HFFc6 (cell line): ENCODE results near the gene PHACTR1. TPM values are rescaled to one million over a fixed set of nuclear protein-coding genes. Genes with fewer than 3 reads are reported as not detected.

Experiments
- DNase-seq: peaks from one replicate; pipeline ENCODE4 v3.0.0-alpha.2; 2018
- H3K27ac Mint-ChIP-seq: 2 replicates; pipeline ENCODE4 v1.8.0; 2020; ENCODE audit warnings: mild to moderate bottlenecking, mixed read lengths
- H3K27me3 Mint-ChIP-seq: 2 replicates; pipeline ENCODE4 v1.8.0; 2021; ENCODE audit warnings: mild to moderate bottlenecking, moderate library complexity, mixed read lengths; ENCODE audit not compliant: insufficient read depth
- H3K36me3 Mint-ChIP-seq: 2 replicates; pipeline ENCODE4 v1.8.0; 2021; ENCODE audit warnings: low read depth, mixed read lengths
- H3K4me1 Mint-ChIP-seq: 2 replicates; pipeline ENCODE4 v1.8.0; 2020; ENCODE audit warnings: low read depth, mixed read lengths
- H3K4me3 Mint-ChIP-seq: 2 replicates; pipeline ENCODE4 v1.8.0; 2020; ENCODE audit warnings: mild to moderate bottlenecking, moderate library complexity, mixed read lengths
- H3K9me3 Mint-ChIP-seq: 2 replicates; pipeline ENCODE4 v1.8.0; 2020; ENCODE audit warnings: mild to moderate bottlenecking, mixed read lengths
- total RNA-seq, 6 experiments: library from RNA; stranded (reverse); fragmentation: NEBNext Ultra II Directional; extraction: Animal tissue kit (Norgen Biotek cat#: 25700); gene quantifications; 2 replicates in 1 of 6; 3 replicates in 5 of 6; pipeline ENCODE4 v1.2.3, GENCODE V29; 2021
- TF ChIP-seq, protein P1 (sequence below): fragments of 200-600 bp; sonication (generic); IDR thresholded peaks from 2 replicates; pipeline ENCODE4 v1.5.0; 2021; ENCODE audit warnings: antibody characterized with exemption, mild to moderate bottlenecking

PHACTR1 gene
- total RNA-seq, 6 experiments from 2014 or later, result 2.5 to 4.7 (median 3.9) TPM

DNA sequence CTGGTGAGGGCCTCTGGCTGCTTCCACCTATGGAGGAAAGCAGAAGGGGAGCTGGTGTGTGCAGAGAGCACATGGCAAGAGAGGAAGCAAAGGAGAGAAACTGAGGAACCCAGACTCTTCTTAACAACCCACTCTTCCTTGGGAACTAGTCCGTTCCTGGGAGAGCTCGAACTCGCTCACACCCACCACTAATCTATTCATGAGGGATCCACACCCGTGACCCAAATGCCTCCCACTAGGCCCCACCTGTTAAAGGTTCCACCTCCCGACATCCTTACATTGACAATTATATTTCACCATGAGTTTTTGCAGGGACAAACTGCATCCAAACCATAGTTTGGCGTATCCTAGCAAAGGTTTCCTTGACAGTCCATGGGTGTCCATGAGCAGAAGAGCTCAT is 488.5 kb downstream of the PHACTR1 start:
- H3K4me3 Mint-ChIP-seq, result no peak overlapping the region
- H3K27me3 Mint-ChIP-seq, result peaks cover 5% of the 10 kb centered on the region
- H3K27ac Mint-ChIP-seq, result no peak overlapping the region
- peaks cover 7% of the 10 kb centered on the region; the same call in 1 of the 2 replicates for H3K4me1 Mint-ChIP-seq
- DNase-seq, result no peak
- TF ChIP-seq, protein P1, sequence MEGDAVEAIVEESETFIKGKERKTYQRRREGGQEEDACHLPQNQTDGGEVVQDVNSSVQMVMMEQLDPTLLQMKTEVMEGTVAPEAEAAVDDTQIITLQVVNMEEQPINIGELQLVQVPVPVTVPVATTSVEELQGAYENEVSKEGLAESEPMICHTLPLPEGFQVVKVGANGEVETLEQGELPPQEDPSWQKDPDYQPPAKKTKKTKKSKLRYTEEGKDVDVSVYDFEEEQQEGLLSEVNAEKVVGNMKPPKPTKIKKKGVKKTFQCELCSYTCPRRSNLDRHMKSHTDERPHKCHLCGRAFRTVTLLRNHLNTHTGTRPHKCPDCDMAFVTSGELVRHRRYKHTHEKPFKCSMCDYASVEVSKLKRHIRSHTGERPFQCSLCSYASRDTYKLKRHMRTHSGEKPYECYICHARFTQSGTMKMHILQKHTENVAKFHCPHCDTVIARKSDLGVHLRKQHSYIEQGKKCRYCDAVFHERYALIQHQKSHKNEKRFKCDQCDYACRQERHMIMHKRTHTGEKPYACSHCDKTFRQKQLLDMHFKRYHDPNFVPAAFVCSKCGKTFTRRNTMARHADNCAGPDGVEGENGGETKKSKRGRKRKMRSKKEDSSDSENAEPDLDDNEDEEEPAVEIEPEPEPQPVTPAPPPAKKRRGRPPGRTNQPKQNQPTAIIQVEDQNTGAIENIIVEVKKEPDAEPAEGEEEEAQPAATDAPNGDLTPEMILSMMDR, result no peak
- no peaks in the 10 kb centered on the region for H3K36me3 Mint-ChIP-seq
- no peaks in the 10 kb centered on the region for H3K9me3 Mint-ChIP-seq

DNA sequence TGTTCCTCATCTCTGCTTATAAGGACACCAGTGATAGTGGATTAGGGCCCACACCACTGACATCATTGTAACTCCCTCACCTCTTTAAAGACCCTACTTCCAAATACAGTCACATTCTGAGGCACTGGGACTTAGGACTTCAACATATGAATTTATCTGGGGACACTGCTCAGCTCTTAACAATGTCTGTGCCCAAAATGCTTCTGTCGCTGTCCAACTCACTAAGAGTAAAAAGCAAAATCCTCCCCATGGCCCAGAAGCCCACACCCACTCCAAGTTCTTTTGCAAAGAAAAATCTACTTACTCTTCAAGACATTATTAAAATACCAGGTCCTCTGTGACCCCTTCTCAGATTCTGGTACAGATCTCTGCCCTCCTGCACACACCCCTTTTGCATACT is 495.5 kb downstream of the PHACTR1 start:
- DNase-seq, result no peak
- TF ChIP-seq, protein P1, result no peak
- Mint-ChIP-seq H3K4me3 (no peak overlapping the region), H3K9me3 (no peaks in the 10 kb centered on the region), H3K27me3 (peaks cover 3% of the 10 kb centered on the region; the same call in 1 of the 2 replicates), H3K36me3 (no peaks in the 10 kb centered on the region), H3K27ac (no peak overlapping the region), H3K4me1 (peaks cover 9% of the 10 kb centered on the region)

DNA sequence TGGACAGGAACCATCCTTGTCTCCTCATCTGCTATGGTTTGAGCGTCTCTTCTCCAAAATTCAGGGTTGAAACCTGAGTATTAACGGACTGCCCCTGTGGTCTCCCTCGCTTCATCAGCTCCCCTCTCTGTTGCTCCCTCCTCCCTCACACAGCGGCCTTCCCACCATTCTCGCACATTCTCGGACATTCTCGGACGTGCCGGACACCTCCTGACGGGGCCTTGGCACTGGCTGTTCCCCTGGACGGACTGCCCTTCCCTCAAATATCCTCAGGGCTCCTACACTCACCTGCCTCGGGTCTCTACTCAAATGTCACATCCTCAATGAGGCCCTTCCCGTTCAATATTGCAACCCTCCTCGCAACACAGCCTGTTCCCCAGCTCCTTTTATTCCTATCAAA is 496.0 kb downstream of the PHACTR1 start:
- no peak for DNase-seq

DNA sequence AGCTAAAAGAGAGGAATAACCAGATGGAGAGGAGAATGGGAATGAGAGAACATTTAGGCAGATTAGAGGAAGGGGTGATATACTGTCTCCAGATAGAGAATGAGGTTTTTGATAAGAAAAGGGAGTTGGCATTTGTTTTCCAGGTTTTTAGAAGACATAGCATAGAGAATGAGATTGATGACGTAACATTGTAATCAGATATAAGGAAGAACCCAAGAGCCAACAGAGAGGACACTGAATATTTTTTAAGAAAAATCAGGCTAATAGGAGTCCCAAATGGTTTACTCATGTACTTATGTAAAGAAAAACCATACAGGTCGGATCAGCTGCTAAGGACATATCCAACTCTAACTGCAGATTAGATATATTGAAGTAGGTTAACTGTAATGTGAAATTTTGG is 498.8 kb downstream of the PHACTR1 start:
- H3K4me3 Mint-ChIP-seq, result no peak overlapping the region
- no peaks in the 10 kb centered on the region for H3K36me3 Mint-ChIP-seq
- TF ChIP-seq, protein P1, result no peak
- DNase-seq, result no peak
- H3K9me3 Mint-ChIP-seq, result no peaks in the 10 kb centered on the region
- H3K27me3 Mint-ChIP-seq, result no peaks in the 10 kb centered on the region; the same call in 1 of the 2 replicates
- peaks cover 24% of the 10 kb centered on the region for H3K4me1 Mint-ChIP-seq
- no peak overlapping the region for H3K27ac Mint-ChIP-seq

More for the DNA sequence above, 496.0 kb downstream of the PHACTR1 start:
- Mint-ChIP-seq H3K36me3 (no peaks in the 10 kb centered on the region), H3K27me3 (peaks cover 2% of the 10 kb centered on the region; the same call in 1 of the 2 replicates), H3K9me3 (no peaks in the 10 kb centered on the region), H3K4me1 (peaks cover 13% of the 10 kb centered on the region), H3K4me3 (no peak overlapping the region), H3K27ac (no peak overlapping the region)
- TF ChIP-seq, protein P1, result no peak

DNA sequence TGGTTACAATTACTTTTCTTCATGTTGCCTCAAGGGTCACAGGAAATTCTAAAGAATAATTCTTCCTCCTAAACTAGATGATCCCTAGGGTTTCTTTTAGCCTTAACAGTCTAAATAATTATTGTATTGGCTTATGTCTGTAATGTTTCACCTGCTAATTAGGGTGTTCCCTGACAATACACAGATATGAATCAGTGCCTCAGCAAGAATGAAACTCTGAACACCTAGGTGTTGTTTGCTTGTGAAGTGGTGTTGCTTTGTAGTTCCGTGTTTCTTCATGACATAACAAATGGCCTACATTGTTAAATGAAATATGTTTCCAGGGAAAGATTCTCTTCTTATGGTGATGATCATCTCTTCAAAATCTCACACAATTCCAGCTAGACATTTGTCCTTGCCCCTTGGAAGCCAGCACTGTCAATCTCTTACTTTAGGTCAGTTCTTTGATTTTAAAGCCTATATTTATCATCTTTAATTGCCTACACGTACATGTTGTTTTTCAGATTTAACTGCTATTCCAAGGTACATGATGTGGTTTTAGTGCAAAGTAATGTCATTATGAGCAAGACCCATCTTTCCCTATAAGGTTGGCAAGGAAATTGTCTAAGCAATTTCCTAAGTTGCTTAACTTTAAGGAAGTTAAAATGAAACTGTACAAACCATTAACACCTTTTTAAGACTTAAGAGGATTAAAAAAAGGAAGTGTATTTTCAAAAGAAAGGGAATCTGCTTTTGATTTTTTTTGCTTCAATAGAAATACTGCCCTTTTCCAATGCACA is 499.9 kb downstream of the PHACTR1 start:
- Mint-ChIP-seq H3K27ac (no peak overlapping the region), H3K4me1 (peaks cover 24% of the 10 kb centered on the region), H3K4me3 (no peak overlapping the region), H3K27me3 (no peaks in the 10 kb centered on the region; the same call in 1 of the 2 replicates), H3K36me3 (no peaks in the 10 kb centered on the region), H3K9me3 (no peaks in the 10 kb centered on the region)
- DNase-seq, result no peak
- TF ChIP-seq, protein P1, result no peak
